GM23248 (cell line): Measurements from ENCODE around the gene C1QTNF4.

Experiments
- EZH2 ChIP-seq: fragments of 200-600 bp; sonication (generic); IDR thresholded peaks from 2 replicates; pipeline ENCODE4 v1.6.1; 2018; ENCODE audit warnings: antibody characterized with exemption, mild to moderate bottlenecking; ENCODE audit not compliant: insufficient read depth, poor library complexity, severe bottlenecking
- EZH2phosphoT487 ChIP-seq: fragments of 200-600 bp; sonication (generic); IDR thresholded peaks from 2 replicates; pipeline ENCODE4 v1.6.1; 2018; ENCODE audit warnings: antibody characterized with exemption, moderate library complexity, mild to moderate bottlenecking, low read depth; ENCODE audit not compliant: insufficient read depth

DNA sequence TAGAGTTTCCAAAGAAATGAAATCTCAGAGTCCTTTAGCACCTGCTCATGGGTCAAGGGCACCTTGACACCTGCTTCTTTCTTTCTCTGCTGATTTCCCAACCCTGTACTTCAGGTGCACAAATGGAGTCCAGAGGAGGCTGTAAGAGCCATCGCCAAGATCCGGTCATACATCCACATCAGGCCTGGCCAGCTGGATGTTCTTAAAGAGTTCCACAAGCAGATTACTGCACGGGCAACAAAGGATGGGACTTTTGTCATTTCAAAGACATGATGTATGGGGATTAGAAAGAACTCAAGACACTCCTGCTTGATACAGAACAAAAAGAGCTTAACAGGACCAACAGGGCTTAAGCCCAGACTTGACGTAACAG is 22.9 kb downstream of the C1QTNF4 start:
- TF ChIP-seq EZH2phosphoT487: no peak
- no peak for TF ChIP-seq EZH2
